ENCODE measurements around the gene ULK4. TPM values are rescaled to one million over a fixed set of nuclear protein-coding genes. Genes with fewer than 3 reads are reported as not detected.

ULK4 gene
- total RNA-seq, 2 donors from 2014 or later: 4.4 to 8.3 TPM

- intact Hi-C loops (cut with DNase I): no loop called here
- H3K4me3 ChIP-seq: no peak overlapping the region
- no peak for TF ChIP-seq CTCF (IDR thresholded peaks at IDR 0.05)
Observed at GRCh38 chr3:41936384-41936783, 25.5 kb downstream of the ULK4 start.

GRCh38 chr3:41933154-41933676 lies 28.7 kb downstream of the ULK4 start:
- Histone ChIP-seq H3K4me3 (no peak overlapping the region), H3K4me1 (no peaks in the 10 kb centered on the region), H3K36me3 (no peaks in the 10 kb centered on the region), H3K27me3 (no peaks in the 10 kb centered on the region), H3K9me3 (no peaks in the 10 kb centered on the region), H3K9ac (ENCODE audit: low read depth in 2 of 2, low read length in 2 of 2) (no peak overlapping the region), H3K27ac (no peak overlapping the region)
- intact Hi-C loops (cut with DNase I): no loop called here
- DNase-seq: no peak
- no peak for TF ChIP-seq CTCF (IDR thresholded peaks at IDR 0.05)

More at GRCh38 chr3:41936384-41936783, 25.5 kb downstream of the ULK4 start:
- Histone ChIP-seq H3K27ac (no peak overlapping the region), H3K36me3 (no peaks in the 10 kb centered on the region), H3K27me3 (no peaks in the 10 kb centered on the region), H3K9ac (ENCODE audit: low read depth in 2 of 2, low read length in 2 of 2) (no peak overlapping the region), H3K9me3 (no peaks in the 10 kb centered on the region), H3K4me1 (no peaks in the 10 kb centered on the region)
- DNase-seq: no peak

- intact Hi-C loops (cut with DNase I): no loop called here
- Histone ChIP-seq H3K27me3 (no peaks in the 10 kb centered on the region), H3K4me1 (no peaks in the 10 kb centered on the region), H3K27ac (no peak overlapping the region), H3K9ac (ENCODE audit: low read depth in 2 of 2, low read length in 2 of 2) (no peak overlapping the region), H3K9me3 (no peaks in the 10 kb centered on the region), H3K36me3 (no peaks in the 10 kb centered on the region), H3K4me3 (no peak overlapping the region)
- no peak for DNase-seq
- no peak for TF ChIP-seq CTCF (IDR thresholded peaks at IDR 0.05)
Observed at GRCh38 chr3:41932464-41932863, 29.4 kb downstream of the ULK4 start.

DNA sequence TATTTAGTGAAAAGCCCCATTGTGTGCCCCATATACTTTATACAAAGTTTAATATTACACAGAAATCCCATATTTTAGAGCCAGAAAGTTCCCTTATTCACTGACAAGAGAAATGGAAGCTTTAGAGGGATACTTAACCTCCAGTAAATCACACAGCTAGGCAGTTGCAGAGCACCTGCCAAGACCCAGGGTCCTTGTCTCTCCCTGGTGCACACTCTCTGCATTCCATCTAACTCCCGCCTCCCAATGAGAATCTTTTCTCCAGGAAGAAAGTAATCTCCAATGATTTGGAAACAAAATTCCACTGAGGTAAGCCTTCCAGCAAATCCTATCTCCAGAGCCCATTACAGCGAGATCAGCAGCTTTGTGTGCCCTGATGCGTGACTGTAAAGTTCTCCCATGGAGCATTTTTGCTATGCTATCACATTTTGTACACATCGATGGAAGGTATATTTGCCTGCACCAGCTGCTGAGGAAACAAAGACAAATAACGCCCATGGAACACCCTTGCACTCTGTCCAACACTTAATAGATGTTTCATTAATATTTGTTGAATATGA lies 41.4 kb downstream of the ULK4 start:
- no peak overlapping the region for H3K4me3 ChIP-seq
- no peak for DNase-seq
- no peaks in the 10 kb centered on the region for H3K27me3 ChIP-seq
- H3K9me3 ChIP-seq: no peaks in the 10 kb centered on the region
- H3K36me3 ChIP-seq: no peaks in the 10 kb centered on the region
- intact Hi-C loops (cut with DNase I): no loop called here
- H3K4me1 ChIP-seq: no peaks in the 10 kb centered on the region
- no peak overlapping the region for H3K27ac ChIP-seq
- TF ChIP-seq CTCF (IDR thresholded peaks at IDR 0.05): no peak
- H3K9ac ChIP-seq (ENCODE audit: low read depth in 2 of 2, low read length in 2 of 2): no peak overlapping the region

DNA sequence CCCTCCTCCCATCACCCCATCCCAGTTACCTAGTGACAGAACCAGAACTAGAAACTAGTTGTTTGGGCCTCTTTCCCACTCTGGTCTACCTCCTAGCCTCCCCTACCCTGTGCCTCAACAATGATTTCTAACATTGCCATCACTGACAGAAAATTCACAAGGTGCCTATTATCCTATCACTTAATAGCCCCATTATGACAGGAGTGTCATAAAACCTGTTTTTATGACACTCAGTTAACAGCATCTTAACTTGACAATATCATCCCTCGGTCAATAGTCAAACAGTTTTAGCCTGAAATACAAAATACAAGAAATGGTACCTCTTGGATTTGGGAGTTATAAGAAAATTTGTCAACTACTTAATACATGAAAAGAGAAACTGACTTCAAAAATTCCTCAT lies 46.5 kb downstream of the ULK4 start:
- no peaks in the 10 kb centered on the region for H3K36me3 ChIP-seq
- H3K9me3 ChIP-seq: no peaks in the 10 kb centered on the region
- H3K27me3 ChIP-seq: no peaks in the 10 kb centered on the region
- H3K4me3 ChIP-seq: no peak overlapping the region
- no peaks in the 10 kb centered on the region for H3K4me1 ChIP-seq
- H3K27ac ChIP-seq: no peak overlapping the region
- no peak for DNase-seq
- H3K9ac ChIP-seq (ENCODE audit: low read depth in 2 of 2, low read length in 2 of 2): no peak overlapping the region
- intact Hi-C loops (cut with DNase I): no loop called here
- TF ChIP-seq CTCF (IDR thresholded peaks at IDR 0.05): no peak
